Right lobe of liver (tissue), 6 donors: ENCODE results near the gene DDX24. TPM values are rescaled to one million over a fixed set of nuclear protein-coding genes. Genes with fewer than 3 reads are reported as not detected.

Experiments
- ATAC-seq, 4 donors: fragments of 200-7000 bp; cut with Tn5 transposase; one replicate each; pipeline ENCODE4 v1.9.1; 2020; ENCODE audit warnings: mild to moderate bottlenecking in 4 of 4, moderate library complexity in 4 of 4
- DNase-seq, 3 donors: peaks; one replicate each; pipeline ENCODE4 v3.0.0-alpha.2; 2020
- H3K27ac ChIP-seq, 3 donors: fragments of 200-600 bp; one replicate each; pipeline ENCODE4 v1.8.0; 2022
- H3K27me3 ChIP-seq, 2 donors: fragments of 200-600 bp; one replicate each; pipeline ENCODE4 v1.8.0; 2022
- H3K36me3 ChIP-seq, 4 donors: fragments of 200-600 bp; sonication (generic) in 1 of 4; one replicate each; pipeline versions ENCODE4 v1.5.1 to v1.8.0; 2017 to 2022; ENCODE audit warnings: control low read depth in 1 of 4
- H3K4me1 ChIP-seq, 4 donors: fragments of 200-600 bp; sonication (generic) in 1 of 4; one replicate each; pipeline versions ENCODE4 v1.5.1 to v1.8.0; 2017 to 2022; ENCODE audit warnings: control low read depth in 1 of 4
- H3K4me3 ChIP-seq, 3 donors: fragments of 200-600 bp; one replicate each; pipeline ENCODE4 v1.8.0; 2022
- H3K9me3 ChIP-seq, 4 donors: fragments of 200-600 bp; sonication (generic) in 1 of 4; one replicate each; pipeline versions ENCODE4 v1.5.1 to v1.8.0; 2017 to 2022; ENCODE audit warnings: control low read depth in 1 of 4
- CTCF ChIP-seq, 4 donors: fragments of 200-600 bp in 3 of 4; fragments of 450-650 bp in 1 of 4; IDR thresholded peaks; one replicate each; pipeline versions ENCODE4 v1.5.1 to v1.8.0; 2016 to 2022; ENCODE audit warnings: antibody characterized with exemption in 4 of 4, mild to moderate bottlenecking in 2 of 4
- POLR2A ChIP-seq: fragments of 450-650 bp; IDR thresholded peaks from one replicate; pipeline ENCODE4 v1.6.1; 2017; ENCODE audit warnings: antibody characterized with exemption, mild to moderate bottlenecking
- WGBS: methylation state at CpG from one replicate; pipeline ENCODE4 v1.1.6; 2018; ENCODE audit warnings: low coverage, low lambda C conversion rate; ENCODE audit not compliant: insufficient coverage; ENCODE audit errors: missing lambda C conversion rate; 5-methylcytosine and 5-hydroxymethylcytosine counted together
- intact Hi-C, 2 donors: fragments of 100-400 bp; cut with DNase I; formaldehyde crosslinking; loops; one replicate each; pipeline versions ENCODE4 v1.11.2 to v1.14.1; 2022
- total RNA-seq, 6 experiments: library from RNA; depleted of rRNA in 2 of 6; stranded (reverse); fragments of >200 nt in 2 of 6; fragmentation: NEBNext Ultra II Directional in 3 of 6; extraction: Animal tissue kit (Norgen Biotek cat#: 25700) in 3 of 6; gene quantifications; one replicate each; pipeline versions ENCODE4 v1.1.0 to v1.2.4, GENCODE V29; 2016 to 2023
- donor health status: DM: no; HTN: yes; CAD: no.
- donor health status: DM: no; HTN: no; CAD: no.
- donor health status: DM: no; HTN: no; CAD: no.
- donor health status: DM: no; HTN: yes; CAD: no.
- donor health status: DM: no; HTN: yes; CAD: no.

DDX24 gene
- total RNA-seq, 6 experiments from 2014 or later = 47.8 to 74.0 (median 63.6) TPM

GRCh38 chr14:94001501-94002396 lies 79.3 kb downstream of the DDX24 start:
- H3K9me3 ChIP-seq = no peaks in the 10 kb centered on the region
- H3K4me1 ChIP-seq = no peaks in the 10 kb centered on the region
- intact Hi-C loops = no loop called here
- WGBS = 57% methylated on average over 17 of the region's 26 CpGs
- no peak for TF ChIP-seq POLR2A
- TF ChIP-seq CTCF (IDR thresholded peaks at IDR 0.05) = peak; percentile 91 to 99 (median 98)
- H3K4me3 ChIP-seq = no peak overlapping the region
- DNase-seq = peak; percentile 57 to 66 (median 58)
- H3K27ac ChIP-seq = no peak overlapping the region
- ATAC-seq = peak; percentile 81 to 94 (median 90)
- H3K36me3 ChIP-seq = no peaks in the 10 kb centered on the region
- no peaks in the 10 kb centered on the region for H3K27me3 ChIP-seq

- intact Hi-C loops = no loop called here
- Histone ChIP-seq H3K4me1 (no peaks in the 10 kb centered on the region), H3K36me3 (no peaks in the 10 kb centered on the region), H3K27ac (no peak overlapping the region), H3K9me3 (no peaks in the 10 kb centered on the region), H3K4me3 (no peak overlapping the region), H3K27me3 (no peaks in the 10 kb centered on the region)
- ATAC-seq = no peak
- no peak for TF ChIP-seq CTCF (IDR thresholded peaks at IDR 0.05)
- TF ChIP-seq POLR2A = no peak
- no CpG with 5 or more reads among the region's 13 CpGs for WGBS
- DNase-seq = no peak
Measured at GRCh38 chr14:94001016-94001415, 80.0 kb downstream of the DDX24 start.

GRCh38 chr14:94000267-94000666 lies 80.7 kb downstream of the DDX24 start:
- Histone ChIP-seq H3K27me3 (no peaks in the 10 kb centered on the region), H3K4me1 (no peaks in the 10 kb centered on the region), H3K36me3 (no peaks in the 10 kb centered on the region), H3K4me3 (no peak overlapping the region), H3K9me3 (no peaks in the 10 kb centered on the region), H3K27ac (no peak overlapping the region)
- DNase-seq = no peak
- no peak for TF ChIP-seq POLR2A
- TF ChIP-seq CTCF (IDR thresholded peaks at IDR 0.05) = no peak
- ATAC-seq = no peak
- intact Hi-C loops = no loop called here
- 74% methylated on average over 3 of the region's 6 CpGs for WGBS

GRCh38 chr14:93999573-93999972 lies 81.4 kb downstream of the DDX24 start:
- no peaks in the 10 kb centered on the region for H3K36me3 ChIP-seq
- H3K9me3 ChIP-seq = no peaks in the 10 kb centered on the region
- WGBS = 61% methylated on average over 3 of the region's 8 CpGs
- ATAC-seq (no peak), DNase-seq (no peak)
- no peaks in the 10 kb centered on the region for H3K27me3 ChIP-seq
- no peaks in the 10 kb centered on the region for H3K4me1 ChIP-seq
- no peak for TF ChIP-seq CTCF (IDR thresholded peaks at IDR 0.05)
- H3K4me3 ChIP-seq = no peak overlapping the region
- intact Hi-C loops = loop anchor here in 1 of 2 donors (10.0 kb wide), 1 partner anchor 55 kb away; no protein-coding TSS in a partner anchor
- H3K27ac ChIP-seq = no peak overlapping the region
